OCI-LY1 (cell line): ENCODE data around the gene CBFA2T3.

Experiments
- CTCF ChIP-seq: fragments of 200-600 bp; sonication (generic), shearing (Covaris generic); IDR thresholded peaks from 2 replicates; pipeline ENCODE4 v1.5.1; 2017; ENCODE audit warnings: mild to moderate bottlenecking, antibody characterized with exemption, low read length, moderate library complexity, mixed read lengths
- EZH2 ChIP-seq: fragments of 200-600 bp; sonication (generic), shearing (Covaris generic); IDR thresholded peaks from 2 replicates; pipeline ENCODE4 v1.8.0; 2017; ENCODE audit warnings: borderline replicate concordance, mixed run types, mild to moderate bottlenecking, antibody characterized with exemption, low read length, moderate library complexity, mixed read lengths

GRCh38 chr16:88971371-88972097 lies 5.5 kb downstream of the CBFA2T3 start:
- no peak for TF ChIP-seq CTCF
- no peak for TF ChIP-seq EZH2
